NT2/D1 (cell line): Measurements from ENCODE around the gene PDSS2.

ENCODE experiments used
- SUZ12 ChIP-seq: IDR thresholded peaks from 2 replicates; pipeline ENCODE4 v1.6.1; 2011; ENCODE audit not compliant: insufficient read length, insufficient read depth; ENCODE audit errors: extremely low read depth
- ZNF274 ChIP-seq: IDR thresholded peaks from 2 replicates; pipeline ENCODE4 v1.6.1; 2011; ENCODE audit warnings: mild to moderate bottlenecking, low read depth, low read length

- TF ChIP-seq ZNF274 (no peak), SUZ12 (no peak)
These were observed 32.6 kb upstream of the PDSS2 start for GRCh38 chr6:107491760-107492660.
